Right lobe of liver (tissue), 6 donors: ENCODE measurements around the gene ZFAND6. TPM values are rescaled to one million over a fixed set of nuclear protein-coding genes. Genes with fewer than 3 reads are reported as not detected.

ENCODE experiments used
- ATAC-seq, 4 donors: fragments of 200-7000 bp; cut with Tn5 transposase; one replicate each; pipeline ENCODE4 v1.9.1; 2020; ENCODE audit warnings: mild to moderate bottlenecking in 4 of 4, moderate library complexity in 4 of 4
- DNase-seq, 3 donors: peaks; one replicate each; pipeline ENCODE4 v3.0.0-alpha.2; 2020
- H3K27ac ChIP-seq, 3 donors: fragments of 200-600 bp; one replicate each; pipeline ENCODE4 v1.8.0; 2022
- H3K27me3 ChIP-seq, 2 donors: fragments of 200-600 bp; one replicate each; pipeline ENCODE4 v1.8.0; 2022
- H3K36me3 ChIP-seq, 4 donors: fragments of 200-600 bp; sonication (generic) in 1 of 4; one replicate each; pipeline versions ENCODE4 v1.5.1 to v1.8.0; 2017 to 2022; ENCODE audit warnings: control low read depth in 1 of 4
- H3K4me1 ChIP-seq, 4 donors: fragments of 200-600 bp; sonication (generic) in 1 of 4; one replicate each; pipeline versions ENCODE4 v1.5.1 to v1.8.0; 2017 to 2022; ENCODE audit warnings: control low read depth in 1 of 4
- H3K4me3 ChIP-seq, 3 donors: fragments of 200-600 bp; one replicate each; pipeline ENCODE4 v1.8.0; 2022
- H3K9me3 ChIP-seq, 4 donors: fragments of 200-600 bp; sonication (generic) in 1 of 4; one replicate each; pipeline versions ENCODE4 v1.5.1 to v1.8.0; 2017 to 2022; ENCODE audit warnings: control low read depth in 1 of 4
- POLR2A ChIP-seq: fragments of 450-650 bp; IDR thresholded peaks from one replicate; pipeline ENCODE4 v1.6.1; 2017; ENCODE audit warnings: antibody characterized with exemption, mild to moderate bottlenecking
- WGBS: methylation state at CpG from one replicate; pipeline ENCODE4 v1.1.6; 2018; ENCODE audit warnings: low coverage, low lambda C conversion rate; ENCODE audit not compliant: insufficient coverage; ENCODE audit errors: missing lambda C conversion rate; 5-methylcytosine and 5-hydroxymethylcytosine counted together
- intact Hi-C, 2 donors: fragments of 100-400 bp; cut with DNase I; formaldehyde crosslinking; loops; one replicate each; pipeline versions ENCODE4 v1.11.2 to v1.14.1; 2022
- total RNA-seq, 6 experiments: library from RNA; depleted of rRNA in 2 of 6; stranded (reverse); fragments of >200 nt in 2 of 6; fragmentation: NEBNext Ultra II Directional in 3 of 6; extraction: Animal tissue kit (Norgen Biotek cat#: 25700) in 3 of 6; gene quantifications; one replicate each; pipeline versions ENCODE4 v1.1.0 to v1.2.4, GENCODE V29; 2016 to 2023
- TF ChIP-seq, protein P1 (sequence below), 4 donors: fragments of 200-600 bp in 3 of 4; fragments of 450-650 bp in 1 of 4; IDR thresholded peaks; one replicate each; pipeline versions ENCODE4 v1.5.1 to v1.8.0; 2016 to 2022; ENCODE audit warnings: antibody characterized with exemption in 4 of 4, mild to moderate bottlenecking in 2 of 4
- donor health status: DM: no; HTN: yes; CAD: no.
- donor health status: DM: no; HTN: no; CAD: no.
- donor health status: DM: no; HTN: no; CAD: no.
- donor health status: DM: no; HTN: yes; CAD: no.
- donor health status: DM: no; HTN: yes; CAD: no.

The ZFAND6 gene
- total RNA-seq, 6 experiments from 2014 or later = 46.1 to 111 (median 48.9) TPM

DNA sequence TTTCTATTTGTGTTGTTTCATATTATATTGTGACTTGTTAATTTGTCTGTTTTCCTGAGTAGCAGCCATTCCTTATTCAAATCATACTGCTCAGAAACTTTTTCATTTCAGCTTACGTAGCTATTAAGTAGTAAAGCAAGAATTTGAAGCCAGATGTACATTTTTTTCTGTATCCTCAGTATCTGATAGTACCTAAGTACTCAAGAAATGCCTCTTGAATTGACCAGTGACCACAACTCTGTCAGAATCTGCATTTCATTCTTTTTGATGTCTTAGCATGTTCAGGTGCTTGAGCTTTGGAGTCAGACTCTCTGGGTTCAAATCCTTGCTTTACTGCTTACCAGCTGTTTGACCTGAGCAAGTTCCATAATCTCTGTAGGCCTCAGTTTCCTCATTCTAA is 30.6 kb downstream of the ZFAND6 start:
- no peak for DNase-seq
- H3K36me3 ChIP-seq = no peaks in the 10 kb centered on the region
- no peak for ATAC-seq
- H3K9me3 ChIP-seq = no peaks in the 10 kb centered on the region
- TF ChIP-seq, protein P1, sequence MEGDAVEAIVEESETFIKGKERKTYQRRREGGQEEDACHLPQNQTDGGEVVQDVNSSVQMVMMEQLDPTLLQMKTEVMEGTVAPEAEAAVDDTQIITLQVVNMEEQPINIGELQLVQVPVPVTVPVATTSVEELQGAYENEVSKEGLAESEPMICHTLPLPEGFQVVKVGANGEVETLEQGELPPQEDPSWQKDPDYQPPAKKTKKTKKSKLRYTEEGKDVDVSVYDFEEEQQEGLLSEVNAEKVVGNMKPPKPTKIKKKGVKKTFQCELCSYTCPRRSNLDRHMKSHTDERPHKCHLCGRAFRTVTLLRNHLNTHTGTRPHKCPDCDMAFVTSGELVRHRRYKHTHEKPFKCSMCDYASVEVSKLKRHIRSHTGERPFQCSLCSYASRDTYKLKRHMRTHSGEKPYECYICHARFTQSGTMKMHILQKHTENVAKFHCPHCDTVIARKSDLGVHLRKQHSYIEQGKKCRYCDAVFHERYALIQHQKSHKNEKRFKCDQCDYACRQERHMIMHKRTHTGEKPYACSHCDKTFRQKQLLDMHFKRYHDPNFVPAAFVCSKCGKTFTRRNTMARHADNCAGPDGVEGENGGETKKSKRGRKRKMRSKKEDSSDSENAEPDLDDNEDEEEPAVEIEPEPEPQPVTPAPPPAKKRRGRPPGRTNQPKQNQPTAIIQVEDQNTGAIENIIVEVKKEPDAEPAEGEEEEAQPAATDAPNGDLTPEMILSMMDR (IDR thresholded peaks at IDR 0.05) = no peak
- TF ChIP-seq POLR2A = no peak
- intact Hi-C loops = no loop called here
- H3K27ac ChIP-seq = no peak overlapping the region
- WGBS = 92% methylated on average over 1 of the region's 1 CpG
- H3K27me3 ChIP-seq = no peaks in the 10 kb centered on the region
- H3K4me1 ChIP-seq = peaks cover 0 to 14% (median 0%) of the 10 kb centered on the region in 4 donors
- H3K4me3 ChIP-seq = no peak overlapping the region

- ATAC-seq (no peak), DNase-seq (no peak)
- intact Hi-C loops = no loop called here
- TF ChIP-seq POLR2A = no peak
- TF ChIP-seq, protein P1 (IDR thresholded peaks at IDR 0.05) = peak in 1 of 4 donors; percentile 15
- Histone ChIP-seq H3K27ac (no peak overlapping the region), H3K36me3 (no peaks in the 10 kb centered on the region), H3K9me3 (no peaks in the 10 kb centered on the region), H3K4me3 (no peak overlapping the region), H3K27me3 (no peaks in the 10 kb centered on the region), H3K4me1 (peaks cover 0 to 4% (median 0%) of the 10 kb centered on the region in 4 donors)
- WGBS = 84% methylated on average over 7 of the region's 7 CpGs
Observed at GRCh38 chr15:80090879-80091503, 31.5 kb downstream of the ZFAND6 start.

- ATAC-seq = peak; percentile 69 to 79 (median 74)
- H3K4me3 ChIP-seq = no peak overlapping the region
- TF ChIP-seq POLR2A = no peak
- TF ChIP-seq, protein P1 (IDR thresholded peaks at IDR 0.05) = no peak
- no peaks in the 10 kb centered on the region for H3K36me3 ChIP-seq
- H3K4me1 ChIP-seq = peaks cover 0 to 17% (median 4%) of the 10 kb centered on the region in 4 donors
- H3K9me3 ChIP-seq = no peaks in the 10 kb centered on the region
- peak in 2 of 3 donors; percentile 35 to 55 for DNase-seq
- H3K27me3 ChIP-seq = no peaks in the 10 kb centered on the region
- H3K27ac ChIP-seq = no peak overlapping the region
- intact Hi-C loops = no loop called here
- 64% methylated on average over 4 of the region's 5 CpGs for WGBS
Observed at GRCh38 chr15:80093854-80094418, 34.5 kb downstream of the ZFAND6 start.

DNA sequence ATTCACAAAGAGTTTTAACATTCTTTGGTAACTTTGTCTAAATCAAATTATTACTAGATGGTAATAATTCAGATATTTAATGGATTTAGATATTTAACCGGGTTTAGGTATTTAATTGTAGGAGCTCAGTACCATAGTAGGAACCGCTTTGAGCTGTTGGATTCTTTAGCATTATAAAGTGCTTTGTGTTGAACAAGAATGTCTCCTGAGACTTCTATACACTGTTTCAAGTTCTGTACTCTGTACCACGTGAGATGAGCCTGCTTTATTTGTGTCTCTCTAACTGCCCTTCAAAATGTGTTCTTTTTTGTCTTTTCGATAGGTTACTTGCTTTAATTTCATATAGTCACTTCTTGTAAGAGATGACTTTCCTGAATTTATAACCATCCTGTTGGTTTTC is 36.0 kb downstream of the ZFAND6 start:
- Histone ChIP-seq H3K9me3 (no peaks in the 10 kb centered on the region), H3K36me3 (no peaks in the 10 kb centered on the region), H3K4me1 (peaks cover 0 to 26% (median 8%) of the 10 kb centered on the region in 4 donors), H3K27me3 (no peaks in the 10 kb centered on the region), H3K27ac (no peak overlapping the region), H3K4me3 (no peak overlapping the region)
- 86% methylated on average over 4 of the region's 4 CpGs for WGBS
- TF ChIP-seq, protein P1 (IDR thresholded peaks at IDR 0.05) = no peak
- no peak for TF ChIP-seq POLR2A
- intact Hi-C loops = no loop called here
- ATAC-seq = no peak
- DNase-seq = no peak
